Measurements from ENCODE around the gene ATP8A2. TPM values are rescaled to one million over a fixed set of nuclear protein-coding genes. Genes with fewer than 3 reads are reported as not detected.

ATP8A2 gene
- total RNA-seq, 6 donors from 2014 or later = 0.55 to 1.5 (median 0.87) TPM

- no peak for DNase-seq
- H3K36me3 ChIP-seq = no peaks in the 10 kb centered on the region
- ATAC-seq (ENCODE audit: low FRiP score in 2 of 2) = no peak
- TF ChIP-seq EP300 (IDR thresholded peaks at IDR 0.05) = no peak
- no peaks in the 10 kb centered on the region for H3K9me3 ChIP-seq
- WGBS, 2 donors = 22 to 37% methylated on average over 2 of the region's 2 CpGs
- no peaks in the 10 kb centered on the region for H3K4me1 ChIP-seq
- no peak overlapping the region for H3K4me3 ChIP-seq
- no peak overlapping the region for H3K27ac ChIP-seq
- H3K27me3 ChIP-seq = no peaks in the 10 kb centered on the region
These were observed 230.4 kb downstream of the ATP8A2 start for GRCh38 chr13:25602176-25602575.

GRCh38 chr13:25604106-25604505 is 232.3 kb downstream of the ATP8A2 start:
- DNase-seq (no peak), ATAC-seq (ENCODE audit: low FRiP score in 2 of 2) (no peak)
- Histone ChIP-seq H3K4me3 (no peak overlapping the region), H3K27ac (no peak overlapping the region), H3K27me3 (no peaks in the 10 kb centered on the region), H3K9me3 (no peaks in the 10 kb centered on the region), H3K36me3 (no peaks in the 10 kb centered on the region), H3K4me1 (no peaks in the 10 kb centered on the region)
- TF ChIP-seq EP300 (IDR thresholded peaks at IDR 0.05) (no peak), CTCF (IDR thresholded peaks at IDR 0.05) (no peak), POLR2A (IDR thresholded peaks at IDR 0.05) (no peak)
- 70 to 92% methylated on average over 1 of the region's 1 CpG for WGBS, 2 donors

GRCh38 chr13:25607096-25607495 is 235.3 kb downstream of the ATP8A2 start:
- Histone ChIP-seq H3K27me3 (no peaks in the 10 kb centered on the region), H3K36me3 (no peaks in the 10 kb centered on the region), H3K9me3 (no peaks in the 10 kb centered on the region), H3K27ac (no peak overlapping the region), H3K4me3 (no peak overlapping the region), H3K4me1 (no peaks in the 10 kb centered on the region)
- DNase-seq (no peak), ATAC-seq (ENCODE audit: low FRiP score in 2 of 2) (no peak)
- TF ChIP-seq POLR2A (IDR thresholded peaks at IDR 0.05) = no peak
- TF ChIP-seq POLR2AphosphoS5 (IDR thresholded peaks at IDR 0.05) = no peak
- TF ChIP-seq EP300 (IDR thresholded peaks at IDR 0.05) = no peak
- TF ChIP-seq CTCF (IDR thresholded peaks at IDR 0.05) = no peak
- 76 to 86% methylated on average over 7 of the region's 7 CpGs for WGBS, 2 donors

GRCh38 chr13:25608181-25608580 is 236.4 kb downstream of the ATP8A2 start:
- no peaks in the 10 kb centered on the region for H3K9me3 ChIP-seq
- DNase-seq = no peak

GRCh38 chr13:25616674-25617073 is 244.9 kb downstream of the ATP8A2 start:
- Histone ChIP-seq H3K27me3 (no peaks in the 10 kb centered on the region), H3K9me3 (no peaks in the 10 kb centered on the region), H3K4me3 (no peak overlapping the region), H3K36me3 (no peaks in the 10 kb centered on the region), H3K4me1 (no peaks in the 10 kb centered on the region), H3K27ac (no peak overlapping the region)
- no peak for DNase-seq
- ATAC-seq (ENCODE audit: low FRiP score in 2 of 2) = no peak
- TF ChIP-seq CTCF (IDR thresholded peaks at IDR 0.05) = no peak
- TF ChIP-seq POLR2A (IDR thresholded peaks at IDR 0.05) = no peak
- no peak for TF ChIP-seq POLR2AphosphoS5 (IDR thresholded peaks at IDR 0.05)
- no peak for TF ChIP-seq EP300 (IDR thresholded peaks at IDR 0.05)
- WGBS, 2 donors = 56 to 67% methylated on average over 1 of the region's 1 CpG

More at GRCh38 chr13:25608181-25608580, 236.4 kb downstream of the ATP8A2 start:
- Histone ChIP-seq H3K27me3 (no peaks in the 10 kb centered on the region), H3K4me3 (no peak overlapping the region), H3K27ac (no peak overlapping the region), H3K4me1 (no peaks in the 10 kb centered on the region), H3K36me3 (no peaks in the 10 kb centered on the region)
- 66 to 67% methylated on average over 2 of the region's 2 CpGs for WGBS, 2 donors
- TF ChIP-seq EP300 (IDR thresholded peaks at IDR 0.05) (no peak), CTCF (IDR thresholded peaks at IDR 0.05) (no peak), POLR2AphosphoS5 (IDR thresholded peaks at IDR 0.05) (no peak), POLR2A (IDR thresholded peaks at IDR 0.05) (no peak)
- ATAC-seq (ENCODE audit: low FRiP score in 2 of 2) = no peak

Data from upper lobe of left lung (tissue), 6 donors.